PFSK-1 (cell line): ENCODE results near the gene DYNC1LI1.

ENCODE experiments used
- REST ChIP-seq, 2 experiments: IDR thresholded peaks; 2 replicates each; pipeline versions ENCODE4 v1.6.1 to v1.8.0; 2011 to 2012; ENCODE audit warnings: low read depth in 2 of 2, low read length in 2 of 2, control low read depth in 1 of 2, inconsistent platforms in 1 of 2, mild to moderate bottlenecking in 1 of 2, moderate library complexity in 1 of 2; ENCODE audit not compliant: insufficient read depth in 1 of 2
- SIN3A ChIP-seq: IDR thresholded peaks from 2 replicates; pipeline ENCODE4 v1.6.1; 2012; ENCODE audit warnings: mild to moderate bottlenecking, low read length, moderate library complexity, borderline replicate concordance; ENCODE audit not compliant: insufficient read depth

DNA sequence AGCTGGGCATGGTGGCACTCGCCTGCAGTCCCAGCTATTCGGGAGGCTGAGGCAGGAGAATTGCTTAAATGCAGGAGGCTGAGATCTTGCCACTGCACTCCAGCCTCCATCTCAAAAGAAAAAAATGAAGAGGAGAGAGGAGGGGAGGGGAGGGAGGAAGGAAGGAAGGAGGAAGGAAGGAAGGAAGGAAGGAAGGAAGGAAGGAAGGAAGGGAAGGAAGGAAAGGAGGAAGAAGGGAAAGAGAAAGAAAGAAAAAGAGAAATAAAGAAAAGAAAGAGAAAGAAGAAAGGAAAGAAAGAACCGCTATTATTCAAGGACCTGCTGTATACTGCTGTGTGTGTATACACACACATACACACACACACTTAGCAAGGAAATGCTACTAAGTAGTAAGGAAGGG is 35.6 kb upstream of the DYNC1LI1 start:
- TF ChIP-seq SIN3A (no peak), REST (IDR thresholded peaks at IDR 0.05; ENCODE audit: insufficient read depth in 1 of 2, low read depth in 2 of 2, low read length in 2 of 2) (no peak)
